ENCODE measurements around the gene LRP3.
"Not testable (repeated sequence)": the region's sequence is repeated elsewhere in the genome, so short reads cannot be mapped to it uniquely, and the experiment has no call there.

Gene LRP3

GRCh38 chr19:33193865-33194362 lies at the start of gene LRP3:
TSS of gene LRP3 (plus strand) at chr19:33194330. CDS start at chr19:33194786, 456 bp downstream.
- Histone ChIP-seq H3K4me3 (ENCODE audit: insufficient read length, low read depth) (peak within 1 kb of the TSS; percentile 50), H3K4me1 (ENCODE audit: insufficient read depth, insufficient read length) (no peaks in the 10 kb centered on the region), H3K27me3 (ENCODE audit: insufficient read depth, insufficient read length) (peaks cover 23% of the 10 kb centered on the region), H3K9me3 (ENCODE audit: insufficient read depth, low read length) (no peaks in the 10 kb centered on the region), H3K36me3 (ENCODE audit: insufficient read depth, insufficient read length, low read length) (peaks cover 25% of the 10 kb centered on the region), H3K9ac (ENCODE audit: insufficient read length, low read depth) (peak within 1 kb of the TSS; percentile 61)
- no peak for DNase-seq (ENCODE audit: low read depth, low spot score)
- TF ChIP-seq ZNF274 (IDR thresholded peaks at IDR 0.05; ENCODE audit: low read depth, low read length) (no peak), YY1 (IDR thresholded peaks at IDR 0.05; ENCODE audit: insufficient read depth, insufficient read length) (no peak), SUZ12 (IDR thresholded peaks at IDR 0.05; ENCODE audit: extremely low read depth, insufficient read depth, insufficient read length) (no peak)

GRCh38 chr19:33146209-33146608 lies 47.9 kb upstream of the LRP3 start:
- Histone ChIP-seq H3K27me3 (ENCODE audit: insufficient read depth, insufficient read length) (peaks cover 3% of the 10 kb centered on the region), H3K4me3 (ENCODE audit: insufficient read length, low read depth) (no peak overlapping the region), H3K9me3 (ENCODE audit: insufficient read depth, low read length) (no peaks in the 10 kb centered on the region), H3K9ac (ENCODE audit: insufficient read length, low read depth) (no peak overlapping the region), H3K36me3 (ENCODE audit: insufficient read depth, insufficient read length, low read length) (no peaks in the 10 kb centered on the region), H3K4me1 (ENCODE audit: insufficient read depth, insufficient read length) (no peaks in the 10 kb centered on the region)
- DNase-seq (ENCODE audit: low read depth, low spot score) = no peak
- no peak for TF ChIP-seq ZNF274 (IDR thresholded peaks at IDR 0.05; ENCODE audit: low read depth, low read length)
- no peak for TF ChIP-seq YY1 (IDR thresholded peaks at IDR 0.05; ENCODE audit: insufficient read depth, insufficient read length)
- no peak for TF ChIP-seq SUZ12 (IDR thresholded peaks at IDR 0.05; ENCODE audit: extremely low read depth, insufficient read depth, insufficient read length)

GRCh38 chr19:33147538-33147937 lies 46.6 kb upstream of the LRP3 start:
- no peaks in the 10 kb centered on the region for H3K9me3 ChIP-seq (ENCODE audit: insufficient read depth, low read length)
- TF ChIP-seq ZNF274 (IDR thresholded peaks at IDR 0.05; ENCODE audit: low read depth, low read length) (no peak), YY1 (IDR thresholded peaks at IDR 0.05; ENCODE audit: insufficient read depth, insufficient read length) (no peak), SUZ12 (IDR thresholded peaks at IDR 0.05; ENCODE audit: extremely low read depth, insufficient read depth, insufficient read length) (no peak)
- H3K9ac ChIP-seq (ENCODE audit: insufficient read length, low read depth) = no peak overlapping the region
- peaks cover 3% of the 10 kb centered on the region for H3K27me3 ChIP-seq (ENCODE audit: insufficient read depth, insufficient read length)
- H3K36me3 ChIP-seq (ENCODE audit: insufficient read depth, insufficient read length, low read length) = no peaks in the 10 kb centered on the region
- H3K4me1 ChIP-seq (ENCODE audit: insufficient read depth, insufficient read length) = no peaks in the 10 kb centered on the region
- no peak overlapping the region for H3K4me3 ChIP-seq (ENCODE audit: insufficient read length, low read depth)
- no peak for DNase-seq (ENCODE audit: low read depth, low spot score)

GRCh38 chr19:33150852-33151518 lies 43.1 kb upstream of the LRP3 start:
- H3K9me3 ChIP-seq (ENCODE audit: insufficient read depth, low read length) = no peaks in the 10 kb centered on the region
- no peaks in the 10 kb centered on the region for H3K27me3 ChIP-seq (ENCODE audit: insufficient read depth, insufficient read length)
- H3K36me3 ChIP-seq (ENCODE audit: insufficient read depth, insufficient read length, low read length) = no peaks in the 10 kb centered on the region
- no peak overlapping the region for H3K4me3 ChIP-seq (ENCODE audit: insufficient read length, low read depth)
- DNase-seq (ENCODE audit: low read depth, low spot score) = no peak
- no peaks in the 10 kb centered on the region for H3K4me1 ChIP-seq (ENCODE audit: insufficient read depth, insufficient read length)
- TF ChIP-seq YY1 (IDR thresholded peaks at IDR 0.05; ENCODE audit: insufficient read depth, insufficient read length) = no peak
- TF ChIP-seq ZNF274 (IDR thresholded peaks at IDR 0.05; ENCODE audit: low read depth, low read length) = no peak
- no peak for TF ChIP-seq SUZ12 (IDR thresholded peaks at IDR 0.05; ENCODE audit: extremely low read depth, insufficient read depth, insufficient read length)
- H3K9ac ChIP-seq (ENCODE audit: insufficient read length, low read depth) = no peak overlapping the region

- Histone ChIP-seq H3K9ac (ENCODE audit: insufficient read length, low read depth) (no peak overlapping the region), H3K9me3 (ENCODE audit: insufficient read depth, low read length) (no peaks in the 10 kb centered on the region), H3K4me1 (ENCODE audit: insufficient read depth, insufficient read length) (no peaks in the 10 kb centered on the region), H3K36me3 (ENCODE audit: insufficient read depth, insufficient read length, low read length) (no peaks in the 10 kb centered on the region), H3K4me3 (ENCODE audit: insufficient read length, low read depth) (no peak overlapping the region), H3K27me3 (ENCODE audit: insufficient read depth, insufficient read length) (no peaks in the 10 kb centered on the region)
- TF ChIP-seq YY1 (IDR thresholded peaks at IDR 0.05; ENCODE audit: insufficient read depth, insufficient read length) = no peak
- TF ChIP-seq SUZ12 (IDR thresholded peaks at IDR 0.05; ENCODE audit: extremely low read depth, insufficient read depth, insufficient read length) = no peak
- no peak for TF ChIP-seq ZNF274 (IDR thresholded peaks at IDR 0.05; ENCODE audit: low read depth, low read length)
- DNase-seq (ENCODE audit: low read depth, low spot score) = no peak
Measured at GRCh38 chr19:33152176-33152575, 42.0 kb upstream of the LRP3 start.

GRCh38 chr19:33152625-33153024 lies 41.5 kb upstream of the LRP3 start:
- not testable (repeated sequence) for H3K4me3 ChIP-seq (ENCODE audit: insufficient read length, low read depth); H3K4me1 ChIP-seq (ENCODE audit: insufficient read depth, insufficient read length); DNase-seq (ENCODE audit: low read depth, low spot score); H3K27me3 ChIP-seq (ENCODE audit: insufficient read depth, insufficient read length); H3K9ac ChIP-seq (ENCODE audit: insufficient read length, low read depth); H3K36me3 ChIP-seq (ENCODE audit: insufficient read depth, insufficient read length, low read length); H3K9me3 ChIP-seq (ENCODE audit: insufficient read depth, low read length)

- not testable (repeated sequence) for H3K4me1 ChIP-seq (ENCODE audit: insufficient read depth, insufficient read length)
Measured at GRCh38 chr19:33154313-33154712, 39.8 kb upstream of the LRP3 start.

GRCh38 chr19:33156334-33156733 lies 37.8 kb upstream of the LRP3 start:
- TF ChIP-seq SUZ12 (IDR thresholded peaks at IDR 0.05; ENCODE audit: extremely low read depth, insufficient read depth, insufficient read length) (no peak), YY1 (IDR thresholded peaks at IDR 0.05; ENCODE audit: insufficient read depth, insufficient read length) (no peak), ZNF274 (IDR thresholded peaks at IDR 0.05; ENCODE audit: low read depth, low read length) (no peak)
- no peaks in the 10 kb centered on the region for H3K4me1 ChIP-seq (ENCODE audit: insufficient read depth, insufficient read length)
- H3K9me3 ChIP-seq (ENCODE audit: insufficient read depth, low read length) = no peaks in the 10 kb centered on the region
- no peak for DNase-seq (ENCODE audit: low read depth, low spot score)
- no peak overlapping the region for H3K4me3 ChIP-seq (ENCODE audit: insufficient read length, low read depth)
- H3K27me3 ChIP-seq (ENCODE audit: insufficient read depth, insufficient read length) = no peaks in the 10 kb centered on the region
- H3K36me3 ChIP-seq (ENCODE audit: insufficient read depth, insufficient read length, low read length) = no peaks in the 10 kb centered on the region
- H3K9ac ChIP-seq (ENCODE audit: insufficient read length, low read depth) = no peak overlapping the region

More at GRCh38 chr19:33154313-33154712, 39.8 kb upstream of the LRP3 start:
- H3K9me3 ChIP-seq (ENCODE audit: insufficient read depth, low read length); H3K4me3 ChIP-seq (ENCODE audit: insufficient read length, low read depth); H3K9ac ChIP-seq (ENCODE audit: insufficient read length, low read depth); H3K27me3 ChIP-seq (ENCODE audit: insufficient read depth, insufficient read length); DNase-seq (ENCODE audit: low read depth, low spot score); H3K36me3 ChIP-seq (ENCODE audit: insufficient read depth, insufficient read length, low read length): not testable (repeated sequence)
